Measurements from ENCODE around the gene PACS1.

DNA sequence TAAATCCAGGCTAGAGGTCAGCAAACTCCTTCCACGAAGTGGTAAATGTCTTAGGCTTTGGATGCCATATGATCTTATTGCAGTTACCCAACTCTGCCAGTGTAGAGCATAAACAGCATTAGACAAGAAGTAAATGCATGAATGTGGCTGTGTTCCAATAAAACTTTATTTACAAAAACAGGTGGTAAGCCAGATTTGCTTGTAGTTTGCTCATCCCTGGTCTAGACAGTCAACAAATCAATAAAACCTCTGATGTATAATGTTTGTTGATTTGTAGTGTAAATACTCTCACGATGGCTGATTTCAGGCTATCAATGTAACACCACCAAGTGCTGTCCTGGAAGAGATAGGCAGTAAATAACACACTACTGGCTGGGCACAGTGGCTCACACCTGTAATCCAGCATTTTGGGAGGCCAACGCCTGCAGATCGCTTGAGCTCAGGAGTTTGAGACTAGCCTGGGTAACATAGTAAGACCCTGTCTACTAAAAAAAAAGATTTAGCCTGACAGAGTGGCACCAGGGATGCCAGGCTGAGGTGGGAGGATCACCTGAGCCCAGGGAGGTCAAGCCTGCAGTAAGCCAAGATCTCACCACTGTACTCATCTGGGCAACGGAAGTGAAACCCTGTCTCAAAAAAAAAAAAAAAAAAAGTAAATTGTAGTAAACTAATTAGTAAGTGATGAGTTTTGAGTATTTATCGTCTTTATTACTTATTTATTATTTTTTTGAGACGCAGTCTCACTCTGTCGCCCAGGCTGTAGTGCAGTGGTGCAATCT lies 36.9 kb upstream of the PACS1 start:
- TF ChIP-seq, protein P1, sequence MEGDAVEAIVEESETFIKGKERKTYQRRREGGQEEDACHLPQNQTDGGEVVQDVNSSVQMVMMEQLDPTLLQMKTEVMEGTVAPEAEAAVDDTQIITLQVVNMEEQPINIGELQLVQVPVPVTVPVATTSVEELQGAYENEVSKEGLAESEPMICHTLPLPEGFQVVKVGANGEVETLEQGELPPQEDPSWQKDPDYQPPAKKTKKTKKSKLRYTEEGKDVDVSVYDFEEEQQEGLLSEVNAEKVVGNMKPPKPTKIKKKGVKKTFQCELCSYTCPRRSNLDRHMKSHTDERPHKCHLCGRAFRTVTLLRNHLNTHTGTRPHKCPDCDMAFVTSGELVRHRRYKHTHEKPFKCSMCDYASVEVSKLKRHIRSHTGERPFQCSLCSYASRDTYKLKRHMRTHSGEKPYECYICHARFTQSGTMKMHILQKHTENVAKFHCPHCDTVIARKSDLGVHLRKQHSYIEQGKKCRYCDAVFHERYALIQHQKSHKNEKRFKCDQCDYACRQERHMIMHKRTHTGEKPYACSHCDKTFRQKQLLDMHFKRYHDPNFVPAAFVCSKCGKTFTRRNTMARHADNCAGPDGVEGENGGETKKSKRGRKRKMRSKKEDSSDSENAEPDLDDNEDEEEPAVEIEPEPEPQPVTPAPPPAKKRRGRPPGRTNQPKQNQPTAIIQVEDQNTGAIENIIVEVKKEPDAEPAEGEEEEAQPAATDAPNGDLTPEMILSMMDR (IDR thresholded peaks at IDR 0.05; ENCODE audit: insufficient read depth, low read depth, low read length) = no peak
- TF ChIP-seq EZH2 (IDR thresholded peaks at IDR 0.05; ENCODE audit: insufficient read depth, low read length) = no peak

Data from astrocyte (in vitro differentiated cells and primary cell).